ENCODE data around the gene CRB3. TPM values are rescaled to one million over a fixed set of nuclear protein-coding genes. Genes with fewer than 3 reads are reported as not detected.
A peak's percentile ranks its signal among the peaks of the same experiment; 100 is the strongest.

Gene CRB3
- total and polyA plus RNA-seq, 9 of the 15 experiments (the other 6 are each of a cell fraction or from before 2014, with no cell fraction given), result 0.49 TPM; not detected in 8

DNA sequence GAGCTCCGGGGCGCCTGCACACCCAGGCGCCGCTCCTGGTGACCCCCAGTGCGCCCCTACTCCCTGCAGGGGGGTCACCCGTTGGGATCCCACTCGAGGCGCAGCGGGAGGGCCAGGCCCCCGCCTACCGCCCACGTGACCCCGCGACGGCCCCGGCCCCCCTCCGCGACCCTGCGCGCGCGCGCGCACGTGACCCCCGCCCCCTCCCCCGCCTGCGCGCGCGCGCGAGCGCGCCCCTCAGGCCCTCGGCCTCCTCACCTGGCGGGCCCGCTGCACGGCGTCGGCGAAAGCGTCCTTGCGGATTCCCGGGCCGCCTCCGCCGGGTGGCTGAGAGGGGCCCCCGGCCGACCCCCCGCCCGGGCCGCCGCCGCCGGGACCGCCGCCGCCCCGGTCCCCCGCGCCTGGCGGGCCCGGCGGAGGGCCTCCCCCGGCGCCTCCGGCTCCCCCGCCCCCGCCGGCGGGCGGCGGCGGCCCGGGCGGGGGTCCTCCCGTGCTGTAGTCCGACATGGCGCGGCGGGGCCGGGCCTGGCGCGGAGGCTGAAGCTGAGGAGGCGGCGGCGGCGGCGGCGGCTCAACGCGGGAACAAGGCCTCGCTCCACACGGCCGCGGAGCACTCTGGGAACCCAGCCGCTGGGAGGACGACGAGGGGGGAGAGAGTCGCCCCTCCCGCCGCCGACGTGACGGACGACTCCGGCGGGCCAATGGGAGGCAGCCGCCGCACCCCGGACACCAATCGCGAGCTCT lies 39.7 kb upstream of the CRB3 start, which contains the start of gene KHSRP (continued):
- no peak; the same call in 1 of the 2 replicates for TF ChIP-seq XRCC5 (IDR thresholded peaks at IDR 0.05; ENCODE audit: low read depth, low read length)
- TF ChIP-seq RBM34 (IDR thresholded peaks at IDR 0.05; ENCODE audit: borderline replicate concordance, insufficient read depth, low read length), result no peak
- TF ChIP-seq SMARCE1 (IDR thresholded peaks at IDR 0.05), result no peak
- no peak for TF ChIP-seq DMBX1 (CRISPR knock-in tag; IDR thresholded peaks at IDR 0.05; ENCODE audit: borderline replicate concordance)
- TF ChIP-seq RAD51 (IDR thresholded peaks at IDR 0.05; ENCODE audit: borderline replicate concordance, low read depth), result peak; percentile 8; the same call in 1 of the 2 replicates
- no peak for TF ChIP-seq YBX1 (IDR thresholded peaks at IDR 0.05)
- no peak for TF ChIP-seq CTBP1 (IDR thresholded peaks at IDR 0.05; ENCODE audit: borderline replicate concordance)
- TF ChIP-seq, protein P1, sequence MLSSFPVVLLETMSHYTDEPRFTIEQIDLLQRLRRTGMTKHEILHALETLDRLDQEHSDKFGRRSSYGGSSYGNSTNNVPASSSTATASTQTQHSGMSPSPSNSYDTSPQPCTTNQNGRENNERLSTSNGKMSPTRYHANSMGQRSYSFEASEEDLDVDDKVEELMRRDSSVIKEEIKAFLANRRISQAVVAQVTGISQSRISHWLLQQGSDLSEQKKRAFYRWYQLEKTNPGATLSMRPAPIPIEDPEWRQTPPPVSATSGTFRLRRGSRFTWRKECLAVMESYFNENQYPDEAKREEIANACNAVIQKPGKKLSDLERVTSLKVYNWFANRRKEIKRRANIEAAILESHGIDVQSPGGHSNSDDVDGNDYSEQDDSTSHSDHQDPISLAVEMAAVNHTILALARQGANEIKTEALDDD (IDR thresholded peaks at IDR 0.05), result no peak
- no peak for TF ChIP-seq MCM5 (IDR thresholded peaks at IDR 0.05; ENCODE audit: low read depth)
- TF ChIP-seq ZSCAN29 (IDR thresholded peaks at IDR 0.05), result no peak
- no peak for TF ChIP-seq MCM3 (IDR thresholded peaks at IDR 0.05)
- TF ChIP-seq, protein P2, sequence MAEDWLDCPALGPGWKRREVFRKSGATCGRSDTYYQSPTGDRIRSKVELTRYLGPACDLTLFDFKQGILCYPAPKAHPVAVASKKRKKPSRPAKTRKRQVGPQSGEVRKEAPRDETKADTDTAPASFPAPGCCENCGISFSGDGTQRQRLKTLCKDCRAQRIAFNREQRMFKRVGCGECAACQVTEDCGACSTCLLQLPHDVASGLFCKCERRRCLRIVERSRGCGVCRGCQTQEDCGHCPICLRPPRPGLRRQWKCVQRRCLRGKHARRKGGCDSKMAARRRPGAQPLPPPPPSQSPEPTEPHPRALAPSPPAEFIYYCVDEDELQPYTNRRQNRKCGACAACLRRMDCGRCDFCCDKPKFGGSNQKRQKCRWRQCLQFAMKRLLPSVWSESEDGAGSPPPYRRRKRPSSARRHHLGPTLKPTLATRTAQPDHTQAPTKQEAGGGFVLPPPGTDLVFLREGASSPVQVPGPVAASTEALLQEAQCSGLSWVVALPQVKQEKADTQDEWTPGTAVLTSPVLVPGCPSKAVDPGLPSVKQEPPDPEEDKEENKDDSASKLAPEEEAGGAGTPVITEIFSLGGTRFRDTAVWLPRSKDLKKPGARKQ (CRISPR knock-in tag; IDR thresholded peaks at IDR 0.05), result no peak
- TF ChIP-seq KAT7 (CRISPR knock-in tag; IDR thresholded peaks at IDR 0.05; ENCODE audit: borderline replicate concordance), result no peak
- TF ChIP-seq, protein P3, sequence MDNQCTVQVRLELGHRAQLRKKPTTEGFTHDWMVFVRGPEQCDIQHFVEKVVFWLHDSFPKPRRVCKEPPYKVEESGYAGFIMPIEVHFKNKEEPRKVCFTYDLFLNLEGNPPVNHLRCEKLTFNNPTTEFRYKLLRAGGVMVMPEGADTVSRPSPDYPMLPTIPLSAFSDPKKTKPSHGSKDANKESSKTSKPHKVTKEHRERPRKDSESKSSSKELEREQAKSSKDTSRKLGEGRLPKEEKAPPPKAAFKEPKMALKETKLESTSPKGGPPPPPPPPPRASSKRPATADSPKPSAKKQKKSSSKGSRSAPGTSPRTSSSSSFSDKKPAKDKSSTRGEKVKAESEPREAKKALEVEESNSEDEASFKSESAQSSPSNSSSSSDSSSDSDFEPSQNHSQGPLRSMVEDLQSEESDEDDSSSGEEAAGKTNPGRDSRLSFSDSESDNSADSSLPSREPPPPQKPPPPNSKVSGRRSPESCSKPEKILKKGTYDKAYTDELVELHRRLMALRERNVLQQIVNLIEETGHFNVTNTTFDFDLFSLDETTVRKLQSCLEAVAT (IDR thresholded peaks at IDR 0.05), result no peak
- TF ChIP-seq, protein P4, sequence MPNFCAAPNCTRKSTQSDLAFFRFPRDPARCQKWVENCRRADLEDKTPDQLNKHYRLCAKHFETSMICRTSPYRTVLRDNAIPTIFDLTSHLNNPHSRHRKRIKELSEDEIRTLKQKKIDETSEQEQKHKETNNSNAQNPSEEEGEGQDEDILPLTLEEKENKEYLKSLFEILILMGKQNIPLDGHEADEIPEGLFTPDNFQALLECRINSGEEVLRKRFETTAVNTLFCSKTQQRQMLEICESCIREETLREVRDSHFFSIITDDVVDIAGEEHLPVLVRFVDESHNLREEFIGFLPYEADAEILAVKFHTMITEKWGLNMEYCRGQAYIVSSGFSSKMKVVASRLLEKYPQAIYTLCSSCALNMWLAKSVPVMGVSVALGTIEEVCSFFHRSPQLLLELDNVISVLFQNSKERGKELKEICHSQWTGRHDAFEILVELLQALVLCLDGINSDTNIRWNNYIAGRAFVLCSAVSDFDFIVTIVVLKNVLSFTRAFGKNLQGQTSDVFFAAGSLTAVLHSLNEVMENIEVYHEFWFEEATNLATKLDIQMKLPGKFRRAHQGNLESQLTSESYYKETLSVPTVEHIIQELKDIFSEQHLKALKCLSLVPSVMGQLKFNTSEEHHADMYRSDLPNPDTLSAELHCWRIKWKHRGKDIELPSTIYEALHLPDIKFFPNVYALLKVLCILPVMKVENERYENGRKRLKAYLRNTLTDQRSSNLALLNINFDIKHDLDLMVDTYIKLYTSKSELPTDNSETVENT (CRISPR knock-in tag; IDR thresholded peaks at IDR 0.05), result 0 out of 2 replicates have a peak, but pooled peaks have one; percentile 15
- TF ChIP-seq PHTF2 (CRISPR knock-in tag; IDR thresholded peaks at IDR 0.05), result no peak
- TF ChIP-seq, protein P5, sequence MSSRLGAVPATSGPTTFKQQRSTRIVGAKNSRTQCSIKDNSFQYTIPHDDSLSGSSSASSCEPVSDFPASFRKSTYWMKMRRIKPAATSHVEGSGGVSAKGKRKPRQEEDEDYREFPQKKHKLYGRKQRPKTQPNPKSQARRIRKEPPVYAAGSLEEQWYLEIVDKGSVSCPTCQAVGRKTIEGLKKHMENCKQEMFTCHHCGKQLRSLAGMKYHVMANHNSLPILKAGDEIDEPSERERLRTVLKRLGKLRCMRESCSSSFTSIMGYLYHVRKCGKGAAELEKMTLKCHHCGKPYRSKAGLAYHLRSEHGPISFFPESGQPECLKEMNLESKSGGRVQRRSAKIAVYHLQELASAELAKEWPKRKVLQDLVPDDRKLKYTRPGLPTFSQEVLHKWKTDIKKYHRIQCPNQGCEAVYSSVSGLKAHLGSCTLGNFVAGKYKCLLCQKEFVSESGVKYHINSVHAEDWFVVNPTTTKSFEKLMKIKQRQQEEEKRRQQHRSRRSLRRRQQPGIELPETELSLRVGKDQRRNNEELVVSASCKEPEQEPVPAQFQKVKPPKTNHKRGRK (tag; IDR thresholded peaks at IDR 0.05), result no peak
- no peak for TF ChIP-seq HIVEP1 (CRISPR knock-in tag; IDR thresholded peaks at IDR 0.05)
- TF ChIP-seq FOXK1 (CRISPR knock-in tag; IDR thresholded peaks at IDR 0.05; ENCODE audit: borderline replicate concordance), result no peak
- no peak for TF ChIP-seq MEF2A (IDR thresholded peaks at IDR 0.05; ENCODE audit: control insufficient read depth, low read depth, low read length)
- no peak for TF ChIP-seq RBM22 (IDR thresholded peaks at IDR 0.05; ENCODE audit: low read depth, low read length, poor library complexity, severe bottlenecking)

Measured in K562 (cell line).